PC-9 (cell line): ENCODE measurements around the gene MST1. TPM values are rescaled to one million over a fixed set of nuclear protein-coding genes. Genes with fewer than 3 reads are reported as not detected.

Source experiments
- BruUV-seq: library from RNA; stranded (reverse); fragments of 400-500 nt; replicated peaks from 2 replicates; lab custom pipeline; 2021; lab: Mats Ljungman, UMichigan
- CTCF ChIA-PET: fragments of 300-600 bp; sonication (Branson Sonifier 250); formaldehyde crosslinking; loops from one replicate; lab custom pipeline; 2022; ENCODE audit warnings: antibody characterized with exemption; lab: Charles Lee
- POLR2A ChIA-PET: fragments of 300-600 bp; sonication (Branson Sonifier 250); formaldehyde crosslinking; loops from one replicate; lab custom pipeline; 2022; ENCODE audit warnings: antibody characterized with exemption; ENCODE audit not compliant: unreplicated experiment; lab: Charles Lee
- DNase-seq, 2 experiments: peaks; one replicate each; pipeline versions ENCODE4 v3.0.0 to v3.0.0-alpha.2; 2015 to 2022; ENCODE audit warnings: mixed read lengths in 1 of 2
- H2AFZ ChIP-seq: fragments of 200-600 bp; sonication (generic); 2 replicates; pipeline ENCODE4 v1.8.1; 2017; ENCODE audit warnings: antibody characterized with exemption
- H3F3A ChIP-seq: fragments of 200-600 bp; sonication (generic); 2 replicates; pipeline ENCODE4 v1.8.1; 2017; ENCODE audit warnings: antibody characterized with exemption, mild to moderate bottlenecking, low read depth; ENCODE audit not compliant: insufficient read depth
- H3K27ac ChIP-seq: fragments of 200-600 bp; sonication (generic); 2 replicates; pipeline ENCODE4 v1.6.1; 2016; ENCODE audit warnings: mixed run types
- H3K27me3 ChIP-seq: fragments of 200-600 bp; sonication (generic); 2 replicates; pipeline ENCODE4 v1.6.1; 2016; ENCODE audit warnings: low read depth, mixed run types; ENCODE audit not compliant: insufficient read depth
- H3K36me3 ChIP-seq: fragments of 200-600 bp; sonication (generic); 2 replicates; pipeline ENCODE4 v1.6.1; 2016; ENCODE audit warnings: low read depth, mixed run types
- H3K4me1 ChIP-seq: fragments of 200-600 bp; sonication (generic); replicated peaks from 2 replicates; pipeline ENCODE4 v1.6.1; 2016; ENCODE audit warnings: mixed run types; ENCODE audit not compliant: insufficient read depth
- H3K4me2 ChIP-seq: fragments of 200-600 bp; sonication (generic); 2 replicates; pipeline ENCODE4 v1.6.1; 2017; ENCODE audit warnings: mixed run types
- H3K4me3 ChIP-seq: fragments of 200-600 bp; sonication (generic); 2 replicates; pipeline ENCODE4 v1.6.1; 2016; ENCODE audit warnings: mixed run types
- H3K79me2 ChIP-seq: fragments of 200-600 bp; sonication (generic); 2 replicates; pipeline ENCODE4 v1.6.1; 2017; ENCODE audit warnings: low read depth, mixed run types
- H3K9me2 ChIP-seq: fragments of 200-600 bp; sonication (generic); 2 replicates; pipeline ENCODE4 v1.8.1; 2017; ENCODE audit warnings: mild to moderate bottlenecking; ENCODE audit not compliant: insufficient read depth
- H3K9me3 ChIP-seq: fragments of 200-600 bp; sonication (generic); 2 replicates; pipeline ENCODE4 v1.8.1; 2016; ENCODE audit warnings: low read depth; ENCODE audit not compliant: insufficient read depth
- H4K20me1 ChIP-seq: fragments of 200-600 bp; sonication (generic); 2 replicates; pipeline ENCODE4 v1.8.1; 2017; ENCODE audit not compliant: insufficient read depth
- EZH2 ChIP-seq: fragments of 200-600 bp; sonication (generic); IDR thresholded peaks from 2 replicates; pipeline ENCODE4 v1.8.0; 2017; ENCODE audit warnings: antibody characterized with exemption, low read depth
- intact Hi-C: fragments of 100-400 bp; cut with micrococcal nuclease; formaldehyde crosslinking; loops from one replicate; pipeline ENCODE4 v1.10.0; 2022; ENCODE audit not compliant: unreplicated experiment
- total RNA-seq: library from RNA; stranded (reverse); gene quantifications from 2 replicates; pipeline ENCODE4 v1.2.3, GENCODE V29; 2021
- TF ChIP-seq, protein P1 (sequence below): fragments of 200-600 bp; sonication (generic); conservative IDR thresholded peaks from 2 replicates; pipeline ENCODE4 v1.6.1; 2017; ENCODE audit warnings: mixed run types, antibody characterized with exemption, mild to moderate bottlenecking, moderate library complexity

MST1 gene
- total RNA-seq, 1 experiment from 2014 or later, result 10.4 TPM

DNA sequence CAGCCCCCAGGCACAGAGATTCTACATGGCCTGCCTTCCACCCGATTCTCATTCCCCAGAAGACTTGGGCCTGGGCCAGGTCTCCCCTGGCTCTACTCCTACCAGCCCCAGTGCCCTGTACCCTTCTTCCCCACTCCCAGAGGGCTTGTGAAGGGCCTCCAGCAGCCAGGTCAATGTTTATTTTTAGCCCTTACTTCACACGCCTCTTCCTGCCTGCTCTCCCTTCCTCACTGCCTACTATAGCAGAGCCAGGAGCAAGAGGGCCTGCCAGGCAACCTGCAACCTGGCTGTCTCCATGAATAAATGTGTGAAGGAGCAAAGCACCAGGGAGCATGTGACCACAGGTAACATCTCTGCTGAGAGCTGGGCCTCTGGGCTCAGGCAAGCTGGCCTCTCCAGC is 41.5 kb downstream of the MST1 start:
- Histone ChIP-seq H3K36me3 (no peaks in the 10 kb centered on the region), H3K27ac (no peak overlapping the region), H3F3A (no peaks in the 10 kb centered on the region), H3K27me3 (no peaks in the 10 kb centered on the region), H4K20me1 (no peaks in the 10 kb centered on the region), H2AFZ (no peak overlapping the region), H3K79me2 (no peaks in the 10 kb centered on the region), H3K9me2 (no peaks in the 10 kb centered on the region), H3K4me3 (no peak overlapping the region), H3K9me3 (no peaks in the 10 kb centered on the region), H3K4me2 (no peak overlapping the region), H3K4me1 (no peaks in the 10 kb centered on the region)
- no peak for TF ChIP-seq EZH2
- TF ChIP-seq, protein P1, sequence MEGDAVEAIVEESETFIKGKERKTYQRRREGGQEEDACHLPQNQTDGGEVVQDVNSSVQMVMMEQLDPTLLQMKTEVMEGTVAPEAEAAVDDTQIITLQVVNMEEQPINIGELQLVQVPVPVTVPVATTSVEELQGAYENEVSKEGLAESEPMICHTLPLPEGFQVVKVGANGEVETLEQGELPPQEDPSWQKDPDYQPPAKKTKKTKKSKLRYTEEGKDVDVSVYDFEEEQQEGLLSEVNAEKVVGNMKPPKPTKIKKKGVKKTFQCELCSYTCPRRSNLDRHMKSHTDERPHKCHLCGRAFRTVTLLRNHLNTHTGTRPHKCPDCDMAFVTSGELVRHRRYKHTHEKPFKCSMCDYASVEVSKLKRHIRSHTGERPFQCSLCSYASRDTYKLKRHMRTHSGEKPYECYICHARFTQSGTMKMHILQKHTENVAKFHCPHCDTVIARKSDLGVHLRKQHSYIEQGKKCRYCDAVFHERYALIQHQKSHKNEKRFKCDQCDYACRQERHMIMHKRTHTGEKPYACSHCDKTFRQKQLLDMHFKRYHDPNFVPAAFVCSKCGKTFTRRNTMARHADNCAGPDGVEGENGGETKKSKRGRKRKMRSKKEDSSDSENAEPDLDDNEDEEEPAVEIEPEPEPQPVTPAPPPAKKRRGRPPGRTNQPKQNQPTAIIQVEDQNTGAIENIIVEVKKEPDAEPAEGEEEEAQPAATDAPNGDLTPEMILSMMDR, result no peak
- no TSS peak for BruUV-seq
- CTCF ChIA-PET, result no interaction called here
- no peak for DNase-seq
- intact Hi-C loops, result no loop called here
- POLR2A ChIA-PET, result no interaction called here

DNA sequence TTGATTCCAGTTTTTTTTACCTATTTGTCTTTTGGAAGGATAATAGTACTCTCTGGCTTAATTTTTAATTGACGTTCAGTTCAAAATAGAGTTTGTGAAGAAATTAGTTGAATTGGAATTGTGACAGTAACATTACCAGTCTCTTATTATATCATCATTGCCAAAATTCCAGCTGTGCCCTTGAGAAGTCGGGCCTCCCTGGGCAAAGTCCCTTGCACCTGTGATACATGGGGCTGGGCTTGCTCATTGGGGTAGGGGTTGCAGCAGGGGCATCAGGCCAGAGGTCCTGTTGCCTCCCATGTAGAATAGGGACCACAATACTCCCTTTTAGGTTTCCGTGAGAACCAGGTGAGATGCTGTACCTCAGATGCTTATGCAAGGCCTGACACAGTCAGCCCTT is 43.0 kb downstream of the MST1 start:
- H3K27ac ChIP-seq, result no peak overlapping the region
- no peak overlapping the region for H2AFZ ChIP-seq
- intact Hi-C loops, result no loop called here
- no peaks in the 10 kb centered on the region for H3K4me1 ChIP-seq
- H3K9me3 ChIP-seq, result no peaks in the 10 kb centered on the region
- no peak for TF ChIP-seq EZH2
- TF ChIP-seq, protein P1, result no peak
- no peaks in the 10 kb centered on the region for H3K27me3 ChIP-seq
- H3K4me3 ChIP-seq, result no peak overlapping the region
- DNase-seq, result no peak
- no peaks in the 10 kb centered on the region for H3K9me2 ChIP-seq
- H3K79me2 ChIP-seq, result no peaks in the 10 kb centered on the region
- CTCF ChIA-PET, result no interaction called here
- BruUV-seq, result no TSS peak
- no peak overlapping the region for H3K4me2 ChIP-seq
- no peaks in the 10 kb centered on the region for H4K20me1 ChIP-seq
- POLR2A ChIA-PET, result interaction anchor here (0.7 kb wide), 1 partner anchor 17 kb away, joined by 3 read pairs; no protein-coding TSS in a partner anchor
- H3K36me3 ChIP-seq, result no peaks in the 10 kb centered on the region
- no peaks in the 10 kb centered on the region for H3F3A ChIP-seq

DNA sequence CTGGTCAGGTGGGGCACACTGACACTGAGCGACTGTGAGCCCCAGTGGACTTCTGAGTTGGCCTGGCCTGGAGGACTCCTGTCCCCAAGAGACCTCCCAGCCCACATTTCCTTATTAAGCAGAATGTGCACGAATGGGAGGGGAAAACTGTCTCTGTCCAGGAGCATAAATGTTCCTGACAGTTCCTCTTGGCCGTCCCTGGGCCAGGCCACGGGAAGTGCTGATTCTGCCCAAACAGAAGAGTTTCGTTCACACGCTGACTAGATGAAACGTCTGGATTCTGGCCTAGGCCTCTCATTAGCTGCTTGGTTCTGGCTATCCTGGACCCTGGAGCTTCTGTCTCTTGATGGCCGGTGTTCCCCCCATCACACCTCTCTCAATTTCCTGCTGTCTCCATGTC is 44.6 kb downstream of the MST1 start:
- ChIA-PET CTCF (no interaction called here), POLR2A (interaction anchor here (0.6 kb wide), 1 partner anchor 25 kb away, joined by 8 read pairs; no protein-coding TSS in a partner anchor)
- Histone ChIP-seq H3K4me2 (no peak overlapping the region), H4K20me1 (no peaks in the 10 kb centered on the region), H3K4me1 (no peaks in the 10 kb centered on the region), H3K4me3 (no peak overlapping the region), H3K27ac (no peak overlapping the region), H3K79me2 (no peaks in the 10 kb centered on the region), H2AFZ (no peak overlapping the region), H3K9me3 (no peaks in the 10 kb centered on the region), H3K36me3 (no peaks in the 10 kb centered on the region), H3K27me3 (no peaks in the 10 kb centered on the region), H3K9me2 (no peaks in the 10 kb centered on the region), H3F3A (no peaks in the 10 kb centered on the region)
- intact Hi-C loops, result no loop called here
- TF ChIP-seq, protein P1, result no peak
- no peak for TF ChIP-seq EZH2
- BruUV-seq, result no TSS peak
- DNase-seq, result no peak
